ENCODE measurements around the gene ANK2.

GRCh38 chr4:113272523-113272922 lies 223.1 kb downstream of the ANK2 start:
- TF ChIP-seq CTCF (conservative IDR thresholded peaks at IDR 0.05; ENCODE audit: low read length) (no peak), EZH2phosphoT487 (IDR thresholded peaks at IDR 0.05; ENCODE audit: borderline replicate concordance) (no peak)

All from Loucy (cell line).